H1 (cell line): ENCODE data around the gene NFX1. TPM values are rescaled to one million over a fixed set of nuclear protein-coding genes. Genes with fewer than 3 reads are reported as not detected.

Experiments
- CTCF ChIA-PET: fragments of 300-600 bp; sonication (Branson Sonifier 250); formaldehyde crosslinking; loops from one replicate; lab custom pipeline; 2021; ENCODE audit not compliant: partially characterized antibody; lab: Charles Lee
- POLR2A ChIA-PET: fragments of 300-600 bp; sonication (Branson Sonifier 250); formaldehyde crosslinking; loops from one replicate; lab custom pipeline; 2021; ENCODE audit warnings: inconsistent platforms; ENCODE audit not compliant: partially characterized antibody; lab: Charles Lee
- DNase-seq, 2 experiments: peaks; one replicate each; pipeline versions ENCODE4 v3.0.0 to v3.0.0-alpha.2; 2010 to 2022; ENCODE audit warnings: low spot score in 2 of 2, low read depth in 1 of 2, mixed read lengths in 1 of 2
- FAIRE-seq: peaks from 2 replicates; lab custom pipeline; 2011; peaks lifted over from hg19 to GRCh38; lab: Jason Lieb, UNC
- H2AFZ ChIP-seq: 2 replicates; pipeline ENCODE4 v1.8.1; 2012; ENCODE audit warnings: low read length, inconsistent platforms
- H2AK5ac ChIP-seq: 2 replicates; pipeline ENCODE4 v1.6.1; 2013; ENCODE audit warnings: low read depth, low read length
- H2BK120ac ChIP-seq: replicated peaks from 2 replicates; pipeline ENCODE3; 2013; ENCODE audit warnings: low read depth, low read length, inconsistent platforms
- H2BK12ac ChIP-seq: 2 replicates; pipeline ENCODE4 v1.6.1; 2013; ENCODE audit warnings: low read depth, low read length
- H2BK15ac ChIP-seq: 2 replicates; pipeline ENCODE4 v1.6.1; 2013; ENCODE audit warnings: low read length
- H2BK20ac ChIP-seq: 2 replicates; pipeline ENCODE4 v1.6.1; 2013; ENCODE audit warnings: low read length
- H2BK5ac ChIP-seq: 2 replicates; pipeline ENCODE4 v1.6.1; 2013; ENCODE audit warnings: low read depth, low read length
- H3K14ac ChIP-seq: 2 replicates; pipeline ENCODE4 v1.6.1; 2013; ENCODE audit warnings: inconsistent platforms; ENCODE audit not compliant: insufficient read length
- H3K18ac ChIP-seq: 2 replicates; pipeline ENCODE4 v1.6.1; 2013; ENCODE audit warnings: low read length; ENCODE audit errors: extremely low read depth
- H3K23ac ChIP-seq: 2 replicates; pipeline ENCODE4 v1.6.1; 2013; ENCODE audit warnings: inconsistent platforms; ENCODE audit not compliant: insufficient read length
- H3K23me2 ChIP-seq: 2 replicates; pipeline ENCODE4 v1.6.1; 2013; ENCODE audit warnings: low read depth, low read length
- H3K27ac ChIP-seq: 2 replicates; pipeline ENCODE4 v1.6.1; 2011; ENCODE audit warnings: low read depth, low read length, inconsistent platforms
- H3K27me3 ChIP-seq, 4 experiments: replicated peaks in 1 of 4; 1 replicate in 1 of 4; 2 replicates in 3 of 4; pipeline versions ENCODE4 v1.6.1 to v1.8.1; 2011 to 2013; ENCODE audit warnings: low read length in 3 of 4, mild to moderate bottlenecking in 3 of 4, inconsistent platforms in 2 of 4, mixed read lengths in 2 of 4, moderate library complexity in 1 of 4; ENCODE audit not compliant: control insufficient read depth in 3 of 4, insufficient read depth in 3 of 4; ENCODE audit errors: extremely low read depth in 1 of 4
- H3K36me3 ChIP-seq, 4 experiments: 2 replicates each; pipeline versions ENCODE4 v1.6.1 to v1.8.1; 2011 to 2013; ENCODE audit warnings: mild to moderate bottlenecking in 4 of 4, low read length in 3 of 4, moderate library complexity in 2 of 4, control low read depth in 1 of 4, inconsistent platforms in 1 of 4; ENCODE audit not compliant: insufficient read depth in 4 of 4, control insufficient read depth in 2 of 4
- H3K4ac ChIP-seq: replicated peaks from 2 replicates; pipeline ENCODE3; 2013; ENCODE audit warnings: low read length, low read depth, mixed read lengths, inconsistent platforms; ENCODE audit not compliant: insufficient read length
- H3K4me1 ChIP-seq, 4 experiments: replicated peaks in 1 of 4; 1 replicate in 1 of 4; 2 replicates in 3 of 4; pipeline versions ENCODE4 v1.6.1 to v1.8.1; 2011 to 2013; ENCODE audit warnings: low read length in 3 of 4, inconsistent platforms in 2 of 4, mixed read lengths in 1 of 4; ENCODE audit not compliant: insufficient read depth in 4 of 4, control insufficient read depth in 3 of 4
- H3K4me2 ChIP-seq, 2 experiments: 2 replicates each; pipeline versions ENCODE4 v1.6.1 to v1.8.1; 2011 to 2013; ENCODE audit warnings: low read depth in 2 of 2, low read length in 2 of 2, control low read depth in 1 of 2, inconsistent platforms in 1 of 2, mild to moderate bottlenecking in 1 of 2; ENCODE audit not compliant: insufficient read depth in 1 of 2
- H3K4me3 ChIP-seq, 4 experiments: fragments of 200-600, 300-600 bp in 1 of 4; sonication (generic), shearing (Covaris generic), sonication (Bioruptor Twin) in 1 of 4; 2 replicates each; pipeline versions ENCODE4 v1.5.1 to v1.8.1; 2011 to 2016; ENCODE audit warnings: low read length in 4 of 4, low read depth in 3 of 4, control low read depth in 2 of 4, inconsistent platforms in 2 of 4, mild to moderate bottlenecking in 2 of 4, mixed read lengths in 1 of 4, moderate library complexity in 1 of 4; ENCODE audit not compliant: insufficient read depth in 2 of 4; ENCODE audit errors: extremely low read depth in 1 of 4
- H3K56ac ChIP-seq: replicated peaks from 2 replicates; pipeline ENCODE3; 2013; ENCODE audit warnings: low read depth, mild to moderate bottlenecking, mixed read lengths, low read length, inconsistent platforms; ENCODE audit not compliant: insufficient read length
- H3K79me1 ChIP-seq: 2 replicates; pipeline ENCODE4 v1.6.1; 2013; ENCODE audit warnings: low read depth, low read length, control low read depth
- H3K79me2 ChIP-seq, 2 experiments: 2 replicates each; pipeline versions ENCODE4 v1.6.1 to v1.8.1; 2012 to 2013; ENCODE audit warnings: low read length in 2 of 2, mild to moderate bottlenecking in 2 of 2, inconsistent platforms in 1 of 2; ENCODE audit not compliant: insufficient read depth in 2 of 2, control insufficient read depth in 1 of 2
- H3K9ac ChIP-seq, 4 experiments: replicated peaks in 1 of 4; 1 replicate in 1 of 4; 2 replicates in 3 of 4; pipeline versions ENCODE4 v1.6.1 to v1.8.1; 2011 to 2013; ENCODE audit warnings: low read depth in 3 of 4, low read length in 3 of 4, control low read depth in 2 of 4, mild to moderate bottlenecking in 2 of 4, moderate library complexity in 2 of 4, inconsistent platforms in 1 of 4; ENCODE audit errors: extremely low read depth in 1 of 4
- H3K9me3 ChIP-seq, 2 experiments: 2 replicates each; pipeline versions ENCODE4 v1.6.1 to v1.8.1; 2012 to 2013; ENCODE audit warnings: mild to moderate bottlenecking in 2 of 2, moderate library complexity in 2 of 2, control low read depth in 1 of 2, inconsistent platforms in 1 of 2, low read depth in 1 of 2, low read length in 1 of 2, mixed read lengths in 1 of 2; ENCODE audit not compliant: insufficient read depth in 2 of 2
- H4K20me1 ChIP-seq, 2 experiments: replicated peaks in 1 of 2; 2 replicates each; pipeline versions ENCODE3 to v1.8.1; 2011 to 2013; ENCODE audit warnings: inconsistent platforms in 2 of 2, low read length in 2 of 2, mild to moderate bottlenecking in 1 of 2; ENCODE audit not compliant: insufficient read depth in 2 of 2, control insufficient read depth in 1 of 2
- H4K5ac ChIP-seq: 2 replicates; pipeline ENCODE4 v1.6.1; 2013; ENCODE audit warnings: low read length, low read depth, mixed read lengths, inconsistent platforms; ENCODE audit not compliant: insufficient read length
- H4K8ac ChIP-seq: 2 replicates; pipeline ENCODE4 v1.8.0; 2013; ENCODE audit warnings: mild to moderate bottlenecking, moderate library complexity, low read length, inconsistent platforms; ENCODE audit not compliant: insufficient read depth; ENCODE audit errors: extremely low read depth
- H4K91ac ChIP-seq: replicated peaks from 2 replicates; pipeline ENCODE3; 2013; ENCODE audit warnings: low read length, mixed read lengths, inconsistent platforms; ENCODE audit not compliant: insufficient read length
- CBX5 ChIP-seq: fragments of 300-800, 300-1000 bp; sonication (generic); IDR thresholded peaks from 2 replicates; pipeline ENCODE4 v1.7.1; 2016; ENCODE audit warnings: antibody characterized with exemption, low read length, low read depth
- CHD1 ChIP-seq: IDR thresholded peaks from 2 replicates; pipeline ENCODE4 v1.6.1; 2012; ENCODE audit warnings: low read depth, low read length, improper control_type of control experiment
- CTBP2 ChIP-seq: IDR thresholded peaks from 2 replicates; pipeline ENCODE4 v1.7.0; 2011; ENCODE audit warnings: borderline replicate concordance, mild to moderate bottlenecking, moderate library complexity, mixed read lengths, low read length; ENCODE audit not compliant: insufficient read depth, insufficient read length
- FOSL1 ChIP-seq: IDR thresholded peaks from 2 replicates; pipeline ENCODE4 v1.6.1; 2011; ENCODE audit warnings: mild to moderate bottlenecking, low read depth, low read length, moderate library complexity; ENCODE audit not compliant: insufficient read depth
- KDM5A ChIP-seq: fragments of 200-600 bp; IDR thresholded peaks from 2 replicates; pipeline ENCODE4 v1.7.1; 2012; ENCODE audit warnings: mild to moderate bottlenecking, low read length, inconsistent platforms, mixed read lengths
- POLR2AphosphoS5 ChIP-seq: IDR thresholded peaks from 2 replicates; pipeline ENCODE4 v1.6.1; 2011; ENCODE audit warnings: low read depth, low read length
- SP4 ChIP-seq: IDR thresholded peaks from 2 replicates; pipeline ENCODE4 v1.6.1; 2012; ENCODE audit warnings: low read length, inconsistent platforms
- WGBS, 2 experiments: shearing (Covaris generic) in 1 of 2; methylation state at CpG; one replicate each; pipeline versions ENCODE4 v1.1.6 to v1.1.7; 2013 to 2015; ENCODE audit warnings: low lambda C conversion rate in 2 of 2, mixed read lengths in 2 of 2, inconsistent platforms in 1 of 2, low coverage in 1 of 2, missing lambda C conversion rate in 1 of 2; ENCODE audit not compliant: insufficient replicate concordance in 2 of 2, insufficient coverage in 1 of 2, insufficient read length in 1 of 2; ENCODE audit errors: extremely low coverage in 1 of 2, missing lambda C conversion rate in 1 of 2; 5-methylcytosine and 5-hydroxymethylcytosine counted together
- polyA plus RNA-seq, 7 experiments: library from polyadenylated mRNA; depleted of rRNA in 3 of 7; stranded (reverse) in 5 of 7; unstranded in 2 of 7; fragments of >200 nt in 5 of 7; fragments of 200-250 nt in 2 of 7; gene quantifications; 1 replicate in 5 of 7; 2 replicates in 1 of 7; 4 replicates in 1 of 7; pipeline versions ENCODE4 v1.2.1 to v1.2.3, GENCODE V29; 2011 to 2013; ENCODE audit warnings: missing spikeins in 2 of 7, mixed read lengths in 2 of 7
- total RNA-seq: library from RNA; stranded (reverse); fragmentation: NEBNext Ultra II Directional; extraction: Animal tissue kit (Norgen Biotek cat#: 25700); gene quantifications from 2 replicates; pipeline ENCODE4 v1.2.1, GENCODE V29; 2021

The NFX1 gene
- total and polyA plus RNA-seq, 2 of the 8 experiments (the other 6 are each of a cell fraction or from before 2014, with no cell fraction given): 19.4 to 28.4 TPM

- ChIA-PET POLR2A (no interaction called here), CTCF (no interaction called here)
- Histone ChIP-seq H3K4me1 (no peaks in the 10 kb centered on the region), H2BK5ac (no peak overlapping the region), H3K9ac (no peak overlapping the region), H2BK20ac (no peak overlapping the region), H3K79me2 (no peaks in the 10 kb centered on the region), H3K27ac (no peak overlapping the region), H2BK120ac (no peak overlapping the region), H2BK15ac (no peak overlapping the region), H3K56ac (no peak overlapping the region), H3K18ac (no peak overlapping the region), H3K14ac (no peak overlapping the region), H3K4me2 (no peak overlapping the region), H3K9me3 (no peaks in the 10 kb centered on the region), H2AK5ac (no peak overlapping the region), H4K8ac (no peak overlapping the region), H3K23ac (no peak overlapping the region), H4K5ac (no peak overlapping the region), H3K27me3 (no peaks in the 10 kb centered on the region), H3K4ac (no peak overlapping the region), H3K23me2 (no peaks in the 10 kb centered on the region), H3K36me3 (peaks cover 23 to 78% (median 60%) of the 10 kb centered on the region in 4 experiments)
- no peak for DNase-seq
- no peak for FAIRE-seq
- TF ChIP-seq POLR2AphosphoS5: no peak
- TF ChIP-seq CTBP2: no peak
- no peak for TF ChIP-seq CBX5
- no peak for TF ChIP-seq FOSL1
- no peak for TF ChIP-seq CHD1
- no peak for TF ChIP-seq KDM5A
- no peak for TF ChIP-seq SP4
- TF ChIP-seq, all 59 proteins: peak for 0
- Histone ChIP-seq H4K20me1 (peaks cover 0 to 3% of the 10 kb centered on the region in 2 experiments), H2BK12ac (no peak overlapping the region), H4K91ac (no peak overlapping the region), H3K79me1 (no peaks in the 10 kb centered on the region), H3K4me3 (no peak overlapping the region), H2AFZ (no peak overlapping the region)
- 93% methylated on average over 1 of the region's 1 CpG; no CpG with 5 or more reads in 1 of the 2 experiments for WGBS, 2 experiments
Observed at GRCh38 chr9:33307067-33307466, 16.8 kb downstream of the NFX1 start.
